Embryonic facial prominence (tissue), 1 donor: ENCODE measurements around the gene AVPR1B.

Experiments
- DNase-seq: peaks from one replicate; pipeline ENCODE4 v3.0.0-alpha.2; 2016; ENCODE audit errors: extremely low spot score

The AVPR1B gene

DNA sequence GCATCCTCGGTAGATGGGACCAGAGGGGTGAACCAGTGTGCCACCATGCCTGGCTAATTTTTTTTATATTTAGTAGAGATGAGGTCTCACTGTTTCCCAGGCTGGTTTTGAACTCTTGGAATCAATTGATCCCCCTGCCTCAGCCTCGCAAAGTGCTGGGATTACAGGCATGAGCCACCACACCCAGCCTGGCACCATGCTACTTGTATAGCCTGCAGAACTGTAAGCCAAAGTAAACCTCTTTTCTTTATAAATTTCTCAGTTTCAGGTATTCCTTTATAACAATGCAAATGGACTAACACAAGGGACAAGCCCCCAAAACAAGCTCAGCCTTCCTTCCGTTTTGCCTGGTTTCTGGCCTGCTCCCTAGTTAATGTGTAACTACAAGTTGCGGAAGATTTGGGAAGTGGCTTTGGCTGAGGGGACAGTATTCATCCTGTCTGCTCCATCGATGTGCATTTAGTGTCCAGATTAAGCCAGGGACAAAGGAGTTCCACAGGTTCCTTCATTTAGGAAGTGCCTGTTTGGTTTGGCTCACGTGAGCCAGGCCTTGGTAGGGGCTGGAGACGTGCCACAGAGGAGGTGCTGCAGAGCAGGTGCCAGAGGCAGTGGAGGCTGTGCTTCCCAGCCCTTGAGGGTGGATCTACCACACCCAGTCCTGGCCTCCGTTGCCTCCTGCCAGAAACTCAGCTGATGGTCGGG is 4.4 kb downstream of the AVPR1B start:
- DNase-seq = no peak

DNA sequence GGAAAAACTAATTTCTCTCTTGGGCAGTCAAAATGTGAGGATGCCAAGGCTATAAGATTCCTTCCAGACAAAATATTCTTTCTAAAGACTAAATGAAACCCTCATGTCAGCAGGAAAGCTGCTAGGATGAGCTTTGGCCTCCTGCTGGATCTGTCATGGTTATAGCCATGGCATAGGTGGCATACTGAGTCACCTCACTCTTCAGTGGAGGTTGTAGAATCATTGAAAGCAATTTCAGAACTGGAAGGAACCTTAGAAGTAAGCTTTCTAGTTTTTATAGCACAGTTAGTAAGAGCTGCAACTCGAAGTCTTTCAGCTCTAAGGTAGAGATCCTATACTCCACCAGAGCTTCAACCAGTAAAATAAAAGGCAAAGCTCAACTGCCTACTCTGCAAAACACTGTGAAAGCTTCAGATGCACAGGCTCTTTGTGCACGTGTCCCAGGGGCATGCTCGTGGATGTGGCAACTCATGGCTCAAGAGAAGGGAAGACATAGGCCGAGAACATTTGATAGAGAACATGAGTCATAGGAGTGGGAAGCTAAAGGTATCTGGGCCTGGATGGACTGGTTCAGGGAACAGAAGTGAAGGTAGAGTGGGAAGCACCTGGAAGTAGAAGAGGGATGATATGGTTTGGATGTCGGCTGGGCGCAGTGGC is 5.8 kb downstream of the AVPR1B start:
- no peak for DNase-seq

DNA sequence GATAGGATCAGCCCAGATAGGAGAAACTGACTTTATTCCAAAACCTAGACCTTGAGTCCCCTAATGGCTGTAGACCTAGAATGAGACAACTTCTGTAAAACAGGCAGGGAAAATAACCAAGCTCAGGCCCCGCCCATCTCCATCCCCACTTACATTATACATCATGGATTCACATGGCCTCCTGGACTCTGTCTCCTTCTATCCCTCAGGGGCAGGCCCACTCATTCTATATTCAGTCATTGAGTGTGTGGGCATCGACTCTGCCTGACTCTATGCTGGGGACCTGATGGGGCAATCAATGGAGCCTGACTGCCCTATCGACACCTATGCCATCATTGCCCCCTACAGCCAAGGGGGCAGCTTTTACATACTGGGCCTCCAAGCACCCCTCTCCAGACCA is 6.4 kb downstream of the AVPR1B start:
- DNase-seq = no peak

DNA sequence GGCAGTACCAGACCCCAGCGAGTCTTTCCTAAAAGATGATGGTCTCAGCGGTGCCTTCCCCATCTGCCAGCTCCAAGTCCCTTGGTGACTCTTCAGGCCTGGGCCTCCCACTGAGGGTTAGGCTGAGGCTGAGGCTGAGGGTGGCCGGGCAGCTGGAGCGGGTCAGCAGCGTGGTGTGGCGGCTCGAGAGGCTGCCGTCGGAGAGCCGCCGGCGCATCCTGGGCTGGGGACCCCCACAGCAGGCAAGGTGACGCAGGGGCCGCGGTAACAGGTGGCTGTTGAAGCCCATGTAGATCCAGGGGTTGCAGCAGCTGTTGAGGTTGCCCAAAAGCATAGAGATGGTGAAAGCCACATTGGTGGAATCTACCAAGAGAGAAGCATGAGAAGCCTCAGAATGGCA is 7.0 kb downstream of the AVPR1B start:
- no peak for DNase-seq

DNA sequence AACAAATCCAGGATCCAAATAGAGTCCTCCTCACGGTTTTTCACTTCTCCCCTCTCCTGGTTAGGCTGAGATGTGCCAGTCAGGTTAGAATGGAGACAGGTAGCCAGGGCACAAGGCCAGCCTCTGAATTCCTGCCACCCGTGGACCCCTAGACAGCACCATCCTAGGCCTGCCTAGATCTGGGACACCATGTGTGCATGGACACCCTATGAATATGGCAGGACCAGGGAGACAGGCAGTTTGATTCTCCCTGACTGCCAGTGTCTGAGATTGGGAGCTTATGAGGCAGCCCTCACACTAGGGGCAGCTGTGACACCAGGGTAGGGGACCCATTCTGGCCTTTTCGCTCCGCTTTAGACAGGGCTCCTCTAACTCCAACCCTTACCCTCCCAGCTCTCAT is 7.5 kb downstream of the AVPR1B start:
- no peak for DNase-seq

DNA sequence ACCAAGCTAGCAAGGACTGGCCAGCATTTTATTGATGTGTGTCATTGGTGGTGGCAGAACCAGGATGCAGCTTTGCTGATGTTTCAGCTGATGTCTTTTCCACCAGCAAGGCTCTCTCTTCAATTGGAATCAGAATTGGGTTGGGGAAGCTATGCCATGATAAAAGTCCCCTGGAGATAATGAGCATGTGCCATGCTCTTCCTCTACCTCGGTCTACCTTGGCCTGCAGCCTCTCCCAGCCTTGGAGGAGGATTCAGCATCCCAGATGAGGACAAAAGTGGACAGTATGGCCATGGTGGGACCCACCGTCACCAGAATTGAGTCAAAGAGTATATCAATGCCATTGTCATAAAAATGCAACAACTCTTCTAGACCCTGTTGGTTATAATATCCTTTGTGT is 8.6 kb downstream of the AVPR1B start:
- no peak for DNase-seq

DNA sequence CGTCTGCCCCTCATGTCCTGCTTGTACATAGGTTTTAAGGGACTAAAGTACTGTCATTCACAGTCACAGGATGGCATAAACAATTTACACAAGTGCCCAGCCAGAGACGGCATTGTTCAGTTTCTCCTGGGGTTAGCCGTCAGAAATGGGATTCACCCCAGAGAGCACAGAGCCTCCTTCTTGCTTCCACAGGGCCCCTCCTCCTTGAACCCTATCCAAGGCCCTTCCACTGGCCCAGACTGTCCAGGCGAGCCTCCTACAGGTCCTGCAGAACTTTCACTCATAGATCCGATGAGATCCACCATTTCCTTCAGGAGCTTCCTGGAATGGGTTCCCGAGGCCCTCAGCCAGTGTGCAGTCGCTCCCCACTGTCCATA is 10.0 kb downstream of the AVPR1B start:
- no peak for DNase-seq

DNA sequence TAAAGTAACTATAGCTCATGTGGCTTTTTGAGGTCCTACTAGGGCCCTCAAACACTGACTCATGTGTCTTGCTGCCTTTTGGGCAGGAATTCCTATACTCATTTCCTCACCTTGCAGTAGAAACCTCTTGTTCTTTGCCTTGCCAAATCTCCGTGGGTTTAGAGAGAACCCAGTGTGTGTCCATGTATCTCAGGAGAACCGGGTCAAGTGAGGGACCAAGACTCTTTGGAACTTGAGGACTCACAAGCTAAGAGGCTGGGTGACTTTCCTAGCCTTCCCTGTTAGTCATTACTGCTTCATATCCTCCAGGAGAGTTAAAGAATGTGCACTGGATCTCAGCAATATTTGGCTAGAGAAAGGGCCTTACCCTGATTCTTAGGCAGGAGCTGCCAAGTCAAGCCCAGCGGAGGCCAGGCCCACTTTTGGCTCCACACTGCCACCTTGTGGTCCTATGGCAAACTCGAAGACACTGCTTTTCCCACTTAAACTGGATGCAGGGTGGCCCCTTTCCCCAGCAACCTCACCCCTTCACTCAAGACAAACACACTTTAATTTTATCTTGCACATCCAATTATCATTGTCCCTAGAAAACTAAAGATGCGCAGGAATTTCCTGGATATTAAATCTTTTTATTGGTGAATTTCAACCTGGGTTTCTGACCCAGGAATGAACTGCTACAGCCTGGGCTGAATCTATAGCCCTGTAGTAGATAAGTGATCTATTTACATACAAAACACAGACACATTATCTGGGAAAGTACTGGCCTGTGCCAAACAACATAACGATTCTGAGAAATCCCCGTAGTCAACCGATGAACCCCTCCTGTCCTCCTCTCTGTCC is 10.6 kb downstream of the AVPR1B start:
- peak; percentile 40 for DNase-seq

DNA sequence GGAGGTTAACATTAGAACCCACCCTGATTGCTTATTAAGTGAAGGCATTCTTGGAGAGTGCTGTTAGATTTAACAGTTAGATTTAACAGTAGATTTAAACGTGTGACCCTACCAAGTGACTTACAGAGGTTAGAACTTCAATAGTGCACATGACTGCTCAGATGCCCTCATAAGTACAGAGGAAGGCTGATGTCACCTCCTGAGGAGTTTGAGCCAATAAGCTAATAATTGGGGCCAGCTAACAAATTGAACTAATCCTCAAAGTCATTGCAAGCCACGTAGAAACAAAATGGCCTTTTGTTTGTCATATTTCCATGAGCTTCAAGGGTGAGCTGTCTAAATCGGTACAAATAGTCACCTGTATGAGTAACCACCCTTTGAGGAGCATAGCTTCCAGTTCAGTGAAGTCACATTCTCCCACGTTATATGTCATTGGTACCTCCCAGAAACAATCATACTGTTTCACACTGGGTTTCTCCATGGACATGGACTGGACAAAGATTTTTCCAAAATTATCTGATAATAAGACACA is 11.7 kb downstream of the AVPR1B start:
- no peak for DNase-seq

DNA sequence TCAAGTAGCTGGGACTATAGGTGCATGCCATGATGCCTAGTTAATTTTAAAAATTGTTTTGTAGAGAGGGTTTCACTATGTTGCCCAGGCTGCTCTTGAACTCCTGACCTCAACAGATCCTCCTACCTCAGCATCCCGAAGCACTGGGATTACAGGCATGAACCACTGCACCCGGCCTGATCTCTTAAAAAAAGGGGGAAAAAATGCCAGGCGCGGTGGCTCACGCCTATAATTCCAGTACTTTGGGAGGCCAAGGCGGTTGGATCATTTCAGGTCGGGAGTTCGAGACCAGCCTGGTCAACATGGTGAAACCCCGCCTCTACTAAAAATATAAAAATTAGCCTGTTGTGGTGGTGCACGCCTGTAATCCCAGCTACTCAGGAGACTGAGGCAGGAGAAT is 13.2 kb downstream of the AVPR1B start:
- DNase-seq = no peak

DNA sequence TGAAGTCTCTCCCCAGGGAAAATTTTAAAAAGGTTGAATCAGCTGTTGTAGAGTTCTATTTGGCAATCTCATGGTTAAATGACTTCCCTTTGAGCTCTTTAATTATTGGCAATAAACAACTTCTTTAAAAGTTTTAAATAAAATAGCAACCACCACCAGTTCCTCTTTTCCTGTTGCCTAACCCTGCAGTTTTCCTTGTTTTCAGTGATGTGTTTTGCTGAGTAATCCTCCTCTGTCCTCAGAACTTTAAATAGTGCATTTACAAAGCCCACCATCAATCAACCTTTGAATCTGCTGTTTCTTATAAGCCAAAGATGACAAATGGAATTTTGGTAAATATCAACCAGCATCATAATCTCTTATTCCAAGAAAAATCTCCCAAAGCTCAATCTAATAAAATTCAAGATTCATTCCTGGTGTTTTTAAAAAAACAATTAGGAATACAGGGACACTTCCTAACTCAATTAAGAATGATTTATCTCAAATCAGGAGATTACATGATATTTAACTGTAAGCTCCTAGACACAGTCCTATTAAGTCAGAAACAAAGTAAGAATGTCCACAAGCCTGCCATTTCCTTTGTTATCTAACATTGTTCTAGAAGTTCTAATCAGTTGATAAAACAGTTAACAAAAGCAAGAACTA is 14.8 kb downstream of the AVPR1B start:
- DNase-seq = no peak

DNA sequence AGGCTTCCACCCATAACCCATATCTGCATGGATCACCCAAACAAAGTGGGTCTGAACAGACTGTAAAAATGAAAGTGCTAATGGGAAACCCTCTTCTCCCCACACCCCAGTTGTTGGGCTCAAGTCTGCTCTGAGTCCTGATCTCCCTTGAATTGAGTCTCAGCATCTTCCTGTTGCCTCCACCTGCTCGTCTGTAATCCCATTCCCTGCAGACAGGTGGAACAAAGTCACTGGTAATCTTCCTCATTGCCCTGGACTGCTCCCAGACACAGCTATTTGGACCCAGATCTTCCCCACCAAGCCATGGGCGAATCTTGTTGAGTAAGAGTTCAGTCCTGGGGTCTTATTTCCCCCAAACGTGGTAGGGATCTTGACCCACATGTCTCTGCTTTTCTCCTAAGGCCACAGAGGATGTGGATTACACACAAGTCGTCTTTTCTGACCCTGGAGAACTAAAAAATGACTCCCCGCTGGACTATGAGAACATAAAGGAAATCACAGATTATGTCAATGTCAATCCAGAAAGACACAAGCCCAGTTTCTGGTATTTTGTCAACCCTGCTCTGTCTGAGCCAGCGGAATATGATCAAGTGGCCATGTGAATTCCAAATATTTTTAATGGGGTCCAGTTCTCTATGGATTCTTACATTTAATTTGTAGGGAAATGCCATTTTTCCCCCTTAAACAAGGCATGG is 15.7 kb downstream of the AVPR1B start:
- no peak for DNase-seq

DNA sequence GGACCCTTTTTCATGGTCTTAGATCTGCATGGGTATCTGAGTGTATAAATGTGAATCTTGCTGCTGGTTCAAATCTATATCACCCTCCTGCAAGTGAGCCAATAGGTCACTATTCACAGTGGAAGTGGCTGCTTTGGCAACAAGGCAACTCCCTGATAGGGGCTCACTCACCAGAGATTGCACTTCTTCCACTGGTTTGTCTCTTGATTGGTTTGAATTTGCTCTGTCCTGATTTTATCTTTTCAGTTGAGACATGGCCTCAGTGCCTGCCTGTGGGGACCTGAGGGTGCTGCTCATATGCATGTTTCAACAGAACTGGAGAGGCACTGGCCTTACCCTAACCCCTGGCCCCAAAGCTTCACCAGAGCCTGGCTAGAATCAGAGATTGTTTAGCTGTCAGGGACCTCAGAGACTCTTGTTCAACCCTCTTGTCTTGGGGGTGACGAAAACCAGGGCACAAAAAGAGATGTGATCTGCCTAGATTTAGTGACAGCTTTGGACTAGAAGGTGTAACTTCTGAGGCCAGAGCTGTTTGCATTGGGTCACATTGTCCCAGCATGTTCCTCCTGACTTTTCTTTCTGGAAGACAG is 16.9 kb downstream of the AVPR1B start:
- DNase-seq = no peak

DNA sequence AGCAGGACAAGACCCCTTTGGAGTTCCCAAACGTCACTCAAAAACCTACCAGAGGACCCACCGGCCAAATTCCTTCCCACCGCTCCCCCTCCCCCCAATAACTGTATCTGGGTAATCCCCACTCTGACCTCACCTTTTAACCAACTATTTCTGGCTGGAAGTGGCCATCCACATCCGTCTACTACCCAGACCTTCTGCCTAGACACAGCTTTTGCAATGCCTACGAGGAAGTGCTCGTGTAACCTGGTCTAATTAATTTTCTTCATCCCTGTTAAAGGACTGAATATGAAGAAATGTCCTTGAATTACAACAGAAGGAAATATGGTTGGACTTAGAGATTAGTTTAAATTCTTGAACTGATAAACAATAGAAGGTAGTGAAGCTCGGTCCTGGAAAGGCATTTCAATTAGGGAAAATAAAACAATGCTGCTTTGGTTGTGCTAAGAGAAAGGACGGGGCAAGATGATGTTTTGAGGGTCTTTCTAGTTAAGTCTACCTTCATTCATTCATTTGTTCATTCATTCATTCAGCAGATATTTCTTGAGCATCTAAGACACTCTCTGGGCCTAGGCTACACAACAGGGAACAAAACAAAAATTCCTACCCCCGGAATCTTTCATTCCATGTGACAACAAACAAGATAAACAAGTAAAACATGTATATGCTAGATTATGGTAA is 18.8 kb downstream of the AVPR1B start:
- no peak for DNase-seq

DNA sequence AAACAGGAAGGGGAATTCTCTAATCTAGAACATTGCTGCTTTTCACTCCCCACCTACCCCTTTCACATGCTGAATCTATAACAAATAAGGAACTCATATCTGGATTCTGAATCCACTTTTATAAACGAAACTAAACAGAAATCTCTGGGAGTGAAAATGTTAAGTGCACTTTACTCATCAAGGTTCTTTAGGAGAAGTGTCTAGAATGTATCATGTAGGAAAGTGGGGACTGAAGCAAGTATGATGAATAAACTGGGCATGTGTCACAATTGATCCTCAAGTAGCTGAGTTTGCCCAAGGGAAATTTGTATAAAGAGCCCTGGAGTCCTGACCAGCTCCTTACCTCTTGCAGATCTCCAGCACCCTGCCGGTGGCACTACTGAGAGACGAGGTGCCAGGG is 19.8 kb downstream of the AVPR1B start:
- no peak for DNase-seq

DNA sequence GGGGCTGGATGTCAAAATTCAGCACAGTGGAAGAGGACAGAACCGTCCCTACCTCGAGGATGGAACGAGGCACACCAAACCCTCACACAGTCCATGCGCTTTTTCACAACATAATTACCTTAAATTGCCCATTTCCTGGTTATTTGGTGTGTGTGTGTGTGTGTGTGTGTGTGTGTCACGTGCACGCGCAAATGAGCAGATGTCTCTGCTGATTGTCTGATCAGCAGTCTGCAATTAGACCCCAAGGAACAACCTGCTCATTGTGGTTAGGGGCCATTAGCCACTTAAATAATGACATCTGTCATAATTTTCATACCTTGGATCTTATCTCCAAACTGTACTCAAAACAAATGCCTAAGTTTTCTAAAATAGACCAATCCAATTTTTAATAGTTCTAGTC is 23.2 kb downstream of the AVPR1B start:
- no peak for DNase-seq

DNA sequence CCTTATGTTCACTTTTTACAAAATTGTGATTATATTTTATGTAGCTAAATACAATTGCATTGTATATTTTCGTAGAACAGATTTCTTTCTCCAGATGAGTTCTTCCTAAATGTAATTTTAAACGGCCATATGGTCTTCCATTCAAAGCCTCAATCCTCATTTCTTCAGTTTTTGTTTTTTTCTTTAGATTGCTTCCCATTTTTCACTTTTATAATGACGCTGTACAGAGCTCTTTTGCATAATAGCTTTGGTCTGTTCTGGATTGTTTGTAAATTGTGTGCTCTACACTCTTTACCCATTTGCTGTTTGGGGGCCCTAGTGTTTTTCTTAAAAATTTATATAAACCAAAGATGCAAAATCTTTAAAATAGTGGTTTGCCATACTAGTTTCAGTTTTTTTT is 27.8 kb downstream of the AVPR1B start:
- no peak for DNase-seq

DNA sequence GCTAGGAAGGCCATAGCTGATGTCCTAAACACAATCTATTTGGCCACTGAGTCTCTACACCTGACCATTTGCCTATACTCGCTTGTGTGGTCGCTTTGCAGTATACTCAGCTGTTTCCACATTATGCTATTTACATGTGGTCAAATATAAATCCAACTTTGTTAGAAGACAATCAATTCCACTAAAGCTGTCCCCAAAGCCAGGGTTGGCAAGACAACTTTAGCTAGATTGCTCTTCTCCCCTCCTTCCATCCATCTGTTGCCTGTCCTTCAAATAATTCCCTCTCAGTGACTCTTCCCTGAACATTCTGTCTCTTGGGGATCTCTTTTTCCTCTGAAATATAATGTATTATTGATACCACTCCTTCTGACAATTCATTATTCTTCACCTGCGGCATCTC is 30.1 kb downstream of the AVPR1B start:
- no peak for DNase-seq

DNA sequence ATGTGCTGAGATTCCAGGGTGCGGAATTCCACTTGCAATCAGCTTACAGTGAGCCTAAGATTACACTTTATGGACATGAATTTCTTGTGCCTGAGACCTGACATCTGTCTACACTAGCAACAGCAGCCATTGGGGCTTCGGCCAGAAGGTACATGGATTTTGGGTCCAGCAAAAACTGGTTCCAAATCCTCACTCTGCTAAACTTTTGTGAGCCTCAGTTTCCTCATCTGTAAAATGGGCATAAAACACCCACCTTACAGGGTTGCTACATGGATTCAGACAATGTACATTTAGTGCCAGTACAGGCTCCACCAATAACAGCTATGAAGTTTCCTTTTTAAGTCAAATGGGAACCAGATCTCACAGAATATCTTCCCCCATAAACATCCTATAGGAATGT is 33.4 kb downstream of the AVPR1B start:
- DNase-seq = no peak

DNA sequence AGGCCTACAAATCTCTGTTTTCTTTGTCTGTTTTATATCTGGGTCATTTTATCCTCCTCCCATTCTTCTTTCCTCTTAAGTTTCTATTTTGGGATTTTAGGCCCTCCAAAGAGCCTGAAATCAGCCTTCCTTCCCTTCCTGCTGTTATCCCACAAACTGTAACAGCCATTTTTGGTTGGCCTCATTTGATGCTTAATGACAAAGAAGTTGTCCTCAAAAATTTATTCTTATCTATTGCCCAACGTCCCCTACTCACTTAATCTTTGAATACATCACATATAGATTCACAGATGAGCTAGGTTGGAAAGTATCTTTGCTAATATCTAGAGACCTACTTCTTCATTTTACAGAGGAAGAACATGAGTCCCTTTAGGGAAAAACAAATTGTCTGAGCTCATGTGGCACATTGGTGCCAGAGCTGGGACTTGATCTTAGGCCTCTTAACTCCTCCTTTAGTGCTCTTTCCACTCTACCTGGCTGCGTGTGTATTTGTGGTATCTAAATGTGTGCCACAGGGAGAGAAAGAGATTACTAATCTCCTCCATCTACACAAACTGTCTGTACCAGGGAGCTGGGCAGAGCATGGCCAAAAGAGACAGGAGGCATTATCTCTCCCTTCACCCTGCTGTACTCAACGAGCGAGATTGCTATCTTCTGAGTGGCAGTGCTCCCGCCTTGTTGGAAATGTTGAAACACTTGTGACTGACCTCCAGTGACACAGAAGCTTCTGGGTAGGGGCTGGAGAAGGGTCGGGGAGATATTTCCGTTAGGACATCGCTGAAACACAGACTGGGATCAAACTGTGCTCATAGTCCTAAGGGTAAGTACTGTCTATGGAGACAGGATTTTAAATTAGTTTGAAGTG is 34.1 kb downstream of the AVPR1B start:
- DNase-seq = no peak
